22Rv1 (cell line): Measurements from ENCODE around the gene PLEK.

Experiments used
- ZFX ChIP-seq: fragments of 450-650 bp; IDR thresholded peaks from 2 replicates; pipeline ENCODE4 v1.6.1; 2017; ENCODE audit warnings: antibody characterized with exemption, borderline replicate concordance
- TF ChIP-seq, protein P1 (sequence below): fragments of 450-650 bp; IDR thresholded peaks from 2 replicates; pipeline ENCODE4 v1.5.1; 2017; ENCODE audit warnings: mild to moderate bottlenecking

- TF ChIP-seq, protein P1, sequence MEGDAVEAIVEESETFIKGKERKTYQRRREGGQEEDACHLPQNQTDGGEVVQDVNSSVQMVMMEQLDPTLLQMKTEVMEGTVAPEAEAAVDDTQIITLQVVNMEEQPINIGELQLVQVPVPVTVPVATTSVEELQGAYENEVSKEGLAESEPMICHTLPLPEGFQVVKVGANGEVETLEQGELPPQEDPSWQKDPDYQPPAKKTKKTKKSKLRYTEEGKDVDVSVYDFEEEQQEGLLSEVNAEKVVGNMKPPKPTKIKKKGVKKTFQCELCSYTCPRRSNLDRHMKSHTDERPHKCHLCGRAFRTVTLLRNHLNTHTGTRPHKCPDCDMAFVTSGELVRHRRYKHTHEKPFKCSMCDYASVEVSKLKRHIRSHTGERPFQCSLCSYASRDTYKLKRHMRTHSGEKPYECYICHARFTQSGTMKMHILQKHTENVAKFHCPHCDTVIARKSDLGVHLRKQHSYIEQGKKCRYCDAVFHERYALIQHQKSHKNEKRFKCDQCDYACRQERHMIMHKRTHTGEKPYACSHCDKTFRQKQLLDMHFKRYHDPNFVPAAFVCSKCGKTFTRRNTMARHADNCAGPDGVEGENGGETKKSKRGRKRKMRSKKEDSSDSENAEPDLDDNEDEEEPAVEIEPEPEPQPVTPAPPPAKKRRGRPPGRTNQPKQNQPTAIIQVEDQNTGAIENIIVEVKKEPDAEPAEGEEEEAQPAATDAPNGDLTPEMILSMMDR, result no peak
- no peak for TF ChIP-seq ZFX
Observed at GRCh38 chr2:68367953-68368653, 3.0 kb downstream of the PLEK start.
